ENCODE results near the gene IPP. TPM values are rescaled to one million over a fixed set of nuclear protein-coding genes. Genes with fewer than 3 reads are reported as not detected.

The IPP gene
- total RNA-seq = 16.1 TPM
- long read RNA-seq, partial matches to known transcripts = 0 of 5 reads
- long read RNA-seq, other reads (novel, unspliced or antisense) = 2 of 5 reads

DNA sequence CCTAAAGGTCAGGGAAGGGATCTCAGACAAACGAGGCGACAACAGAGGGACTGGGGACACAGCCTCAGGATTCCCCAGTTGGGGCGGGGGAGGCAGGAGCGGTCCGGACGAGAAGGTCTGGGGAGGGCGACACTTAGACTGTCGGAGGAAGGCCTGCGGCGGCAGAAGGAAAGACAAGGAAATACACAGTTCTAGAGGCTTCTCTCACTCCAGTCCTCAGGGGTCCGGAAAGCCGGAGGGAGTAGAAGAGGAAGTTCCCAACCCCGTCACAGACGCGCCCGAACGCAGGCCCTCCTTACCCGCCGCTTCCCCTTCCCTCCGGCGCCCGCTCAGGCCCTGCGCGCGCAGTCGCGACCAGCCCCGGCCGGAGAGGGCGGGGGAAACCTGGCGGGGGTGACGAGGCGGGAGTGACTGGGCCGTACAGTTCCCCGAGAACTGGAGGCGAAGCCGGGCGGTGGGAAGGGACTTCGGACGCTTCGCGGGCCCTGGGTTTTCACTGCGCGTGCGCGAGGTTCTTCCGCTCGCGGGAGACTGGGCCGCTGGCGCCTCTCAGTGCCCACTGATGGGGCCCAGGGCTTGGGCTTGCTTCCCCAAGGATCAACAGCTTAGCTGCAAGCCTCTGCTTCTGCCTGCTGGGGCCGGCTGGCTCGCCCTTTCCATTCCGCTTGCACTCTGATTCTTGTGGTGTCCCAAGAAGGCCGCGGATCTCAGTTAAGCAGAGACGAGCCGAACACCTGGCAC lies at the start of gene IPP:
IPP (minus strand) TSS at position 356 of the 741 bp plus-strand sequence. CDS start 4,242 bp downstream, outside the sequence.
- ATAC-seq (peak; percentile 99), DNase-seq (peak; percentile 100)
- TF ChIP-seq, protein P1, sequence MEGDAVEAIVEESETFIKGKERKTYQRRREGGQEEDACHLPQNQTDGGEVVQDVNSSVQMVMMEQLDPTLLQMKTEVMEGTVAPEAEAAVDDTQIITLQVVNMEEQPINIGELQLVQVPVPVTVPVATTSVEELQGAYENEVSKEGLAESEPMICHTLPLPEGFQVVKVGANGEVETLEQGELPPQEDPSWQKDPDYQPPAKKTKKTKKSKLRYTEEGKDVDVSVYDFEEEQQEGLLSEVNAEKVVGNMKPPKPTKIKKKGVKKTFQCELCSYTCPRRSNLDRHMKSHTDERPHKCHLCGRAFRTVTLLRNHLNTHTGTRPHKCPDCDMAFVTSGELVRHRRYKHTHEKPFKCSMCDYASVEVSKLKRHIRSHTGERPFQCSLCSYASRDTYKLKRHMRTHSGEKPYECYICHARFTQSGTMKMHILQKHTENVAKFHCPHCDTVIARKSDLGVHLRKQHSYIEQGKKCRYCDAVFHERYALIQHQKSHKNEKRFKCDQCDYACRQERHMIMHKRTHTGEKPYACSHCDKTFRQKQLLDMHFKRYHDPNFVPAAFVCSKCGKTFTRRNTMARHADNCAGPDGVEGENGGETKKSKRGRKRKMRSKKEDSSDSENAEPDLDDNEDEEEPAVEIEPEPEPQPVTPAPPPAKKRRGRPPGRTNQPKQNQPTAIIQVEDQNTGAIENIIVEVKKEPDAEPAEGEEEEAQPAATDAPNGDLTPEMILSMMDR (IDR thresholded peaks at IDR 0.05) = no peak
- Histone ChIP-seq H3K36me3 (peaks cover 7% of the 10 kb centered on the region), H3K27ac (peak within 1 kb of the TSS; percentile 99), H3K4me3 (peak within 1 kb of the TSS; percentile 83), H3K9me3 (no peaks in the 10 kb centered on the region), H3K27me3 (no peaks in the 10 kb centered on the region), H3K4me1 (peaks cover 11% of the 10 kb centered on the region)
- intact Hi-C loops (cut with DNase I) = no loop called here

DNA sequence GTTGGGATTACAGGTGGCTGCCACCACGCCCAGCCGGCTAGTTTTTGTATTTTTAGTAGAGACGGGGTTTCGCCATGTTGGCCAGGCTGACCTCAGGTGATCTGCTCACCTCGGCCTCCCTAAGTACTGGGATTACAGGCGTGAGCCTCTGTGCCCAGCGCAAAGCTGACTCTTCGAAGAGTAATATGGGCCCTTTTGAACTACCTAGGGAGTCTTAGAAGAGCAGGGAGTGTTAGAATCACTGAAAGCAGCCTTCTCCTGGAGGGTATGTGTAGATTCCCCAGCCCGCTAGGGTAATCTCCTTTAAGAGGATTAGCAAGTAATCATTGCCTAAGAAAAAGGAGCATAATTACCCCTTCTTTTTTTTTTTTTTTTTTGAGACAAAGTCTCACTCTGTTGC lies 46.5 kb upstream of the IPP start:
- TF ChIP-seq, protein P1 (IDR thresholded peaks at IDR 0.05) = no peak
- Histone ChIP-seq H3K9me3 (no peaks in the 10 kb centered on the region), H3K4me3 (no peak overlapping the region), H3K27me3 (no peaks in the 10 kb centered on the region), H3K36me3 (no peaks in the 10 kb centered on the region), H3K27ac (no peak overlapping the region), H3K4me1 (no peaks in the 10 kb centered on the region)
- intact Hi-C loops (cut with DNase I) = no loop called here
- no peak for DNase-seq
- no peak for ATAC-seq

DNA sequence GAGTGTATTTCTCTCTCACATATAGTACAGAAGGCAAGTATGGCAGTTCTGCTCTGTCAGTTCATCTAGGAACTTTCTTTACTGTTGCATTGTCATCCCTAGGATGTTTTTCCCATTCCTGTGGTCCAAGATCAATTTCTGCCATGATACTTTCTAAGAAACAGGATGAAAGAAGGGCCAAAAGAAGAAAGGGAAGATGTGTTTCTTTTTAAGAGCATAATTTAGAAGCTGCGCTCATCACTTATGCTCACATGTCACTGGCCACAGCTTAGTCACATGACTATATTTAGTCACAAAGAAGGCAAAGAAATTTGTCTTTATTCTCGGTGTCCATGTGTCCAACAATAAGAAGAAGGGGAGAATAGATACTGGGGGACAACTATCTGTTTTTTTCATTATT lies 45.9 kb upstream of the IPP start:
- intact Hi-C loops (cut with DNase I) = no loop called here
- H3K4me1 ChIP-seq = no peaks in the 10 kb centered on the region
- no peaks in the 10 kb centered on the region for H3K9me3 ChIP-seq
- no peaks in the 10 kb centered on the region for H3K27me3 ChIP-seq
- DNase-seq (no peak), ATAC-seq (no peak)
- no peaks in the 10 kb centered on the region for H3K36me3 ChIP-seq
- TF ChIP-seq, protein P1 (IDR thresholded peaks at IDR 0.05) = no peak
- no peak overlapping the region for H3K4me3 ChIP-seq
- H3K27ac ChIP-seq = no peak overlapping the region

DNA sequence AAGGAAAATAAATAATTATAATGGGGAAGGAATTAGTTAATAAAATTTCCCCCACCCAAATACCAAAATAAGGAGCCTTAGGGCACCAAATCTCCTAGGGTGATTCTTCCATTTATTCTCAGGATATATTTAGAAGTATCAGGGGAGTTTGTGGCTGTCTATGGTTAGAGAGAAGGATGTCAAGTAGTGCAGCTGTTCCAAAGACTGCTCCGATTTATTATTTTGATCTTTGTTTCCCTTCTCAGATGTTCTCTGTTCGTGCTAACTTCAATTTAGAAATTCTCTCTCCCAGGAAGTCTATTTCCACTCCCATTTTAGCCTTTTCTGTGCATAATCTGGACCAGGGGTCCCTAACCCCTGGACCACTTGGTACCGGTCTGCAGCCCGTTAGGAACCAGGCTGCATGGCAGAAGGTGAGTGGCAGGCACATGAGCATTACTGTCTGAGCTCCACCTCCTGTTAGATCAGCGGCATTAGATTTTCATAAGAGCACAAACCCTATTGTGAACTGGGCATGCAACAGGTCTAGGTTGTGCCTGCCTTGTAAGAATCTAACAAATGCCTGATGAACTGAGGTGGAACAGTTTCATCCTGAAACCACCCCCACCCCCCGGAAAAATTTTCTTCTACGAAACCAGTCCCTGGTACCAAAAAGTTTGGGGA lies 43.6 kb upstream of the IPP start:
- intact Hi-C loops (cut with DNase I) = no loop called here
- no peak for ATAC-seq
- Histone ChIP-seq H3K27me3 (no peaks in the 10 kb centered on the region), H3K27ac (no peak overlapping the region), H3K4me3 (no peak overlapping the region), H3K9me3 (no peaks in the 10 kb centered on the region), H3K4me1 (no peaks in the 10 kb centered on the region), H3K36me3 (no peaks in the 10 kb centered on the region)
- no peak for DNase-seq
- TF ChIP-seq, protein P1 (IDR thresholded peaks at IDR 0.05) = no peak

DNA sequence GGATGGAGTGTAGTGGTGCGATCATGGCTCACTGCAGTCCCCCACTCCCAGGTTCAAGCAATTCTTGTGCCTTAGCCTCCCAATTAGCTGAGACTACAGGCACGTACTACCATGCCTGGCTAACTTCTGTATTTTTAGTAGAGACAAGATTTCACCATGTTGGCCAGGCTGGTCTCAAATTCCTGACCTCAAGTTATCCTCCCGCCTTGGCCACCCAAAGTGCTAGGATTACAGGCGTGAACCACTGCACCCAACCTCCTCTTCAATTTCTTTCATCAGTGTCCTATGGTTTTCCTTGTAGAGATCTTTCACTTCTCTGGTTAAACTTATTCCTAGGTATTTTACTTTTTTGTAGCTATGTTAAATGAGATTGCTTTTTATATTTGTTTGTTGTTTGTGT lies 42.3 kb upstream of the IPP start:
- Histone ChIP-seq H3K36me3 (no peaks in the 10 kb centered on the region), H3K4me1 (no peaks in the 10 kb centered on the region), H3K9me3 (no peaks in the 10 kb centered on the region), H3K27ac (no peak overlapping the region), H3K4me3 (no peak overlapping the region), H3K27me3 (no peaks in the 10 kb centered on the region)
- TF ChIP-seq, protein P1 (IDR thresholded peaks at IDR 0.05) = no peak
- DNase-seq (no peak), ATAC-seq (no peak)
- intact Hi-C loops (cut with DNase I) = no loop called here

Measured in upper lobe of right lung (tissue), 1 donor.